ENCODE measurements around the gene SBK2.

- no peak for TF ChIP-seq EZH2 (IDR thresholded peaks at IDR 0.05; ENCODE audit: borderline replicate concordance, low read depth, low read length, severe bottlenecking)
- no peak for TF ChIP-seq CTCF (IDR thresholded peaks at IDR 0.05; ENCODE audit: borderline replicate concordance, extremely low read depth, low read length, poor library complexity, severe bottlenecking)
Observed at GRCh38 chr19:55542292-55542855, 5.4 kb upstream of the SBK2 start.
